H54 (cell line): ENCODE measurements around the gene FAM50A.
A peak's percentile ranks its signal among the peaks of the same experiment; 100 is the strongest.

Experiments
- DNase-seq: peaks from one replicate; pipeline ENCODE4 v3.0.0; 2011; ENCODE audit warnings: low spot score, mixed read lengths; ENCODE audit not compliant: insufficient read length
- FAIRE-seq: peaks from 3 replicates; lab custom pipeline; 2011; peaks lifted over from hg19 to GRCh38; lab: Jason Lieb, UNC
- POLR2A ChIP-seq: IDR thresholded peaks from 2 replicates; pipeline ENCODE4 v1.6.1; 2011; ENCODE audit warnings: low read depth, mild to moderate bottlenecking, low read length

The FAM50A gene

GRCh38 chrX:154403192-154403591, 40.7 kb upstream of the FAM50A start:
- no peak for TF ChIP-seq POLR2A
- no peak for FAIRE-seq
- DNase-seq, result no peak

GRCh38 chrX:154403858-154404257, 40.1 kb upstream of the FAM50A start:
- FAIRE-seq (no peak), DNase-seq (no peak)
- TF ChIP-seq POLR2A, result no peak

GRCh38 chrX:154404625-154405192, 39.2 kb upstream of the FAM50A start:
- no peak for DNase-seq

GRCh38 chrX:154408659-154409221, 35.2 kb upstream of the FAM50A start:
- TF ChIP-seq POLR2A, result peak; percentile 49
- no peak for DNase-seq
- FAIRE-seq, result no peak

More at GRCh38 chrX:154404625-154405192, 39.2 kb upstream of the FAM50A start:
- no peak for FAIRE-seq
- no peak for TF ChIP-seq POLR2A

GRCh38 chrX:154409222-154409871, 34.6 kb upstream of the FAM50A start, which contains the start of gene DNASE1L1:
Gene DNASE1L1 (minus strand): TSS chrX:154409254. CDS start chrX:154405568, 3,686 bp downstream.
- FAIRE-seq (no peak), DNase-seq (peak; percentile 42)
- TF ChIP-seq POLR2A, result no peak

- no peak for DNase-seq
- TF ChIP-seq POLR2A, result peak; percentile 64
- no peak for FAIRE-seq
Measured at GRCh38 chrX:154411981-154412340, 32.0 kb upstream of the FAM50A start.

- FAIRE-seq (no peak), DNase-seq (no peak)
- TF ChIP-seq POLR2A, result no peak
Measured at GRCh38 chrX:154412468-154412867, 31.5 kb upstream of the FAM50A start.

GRCh38 chrX:154413142-154413541, 30.8 kb upstream of the FAM50A start:
- DNase-seq, result no peak

GRCh38 chrX:154417157-154417556, 26.8 kb upstream of the FAM50A start:
- TF ChIP-seq POLR2A, result no peak
- FAIRE-seq, result no peak
- DNase-seq, result no peak

More at GRCh38 chrX:154413142-154413541, 30.8 kb upstream of the FAM50A start:
- FAIRE-seq, result no peak
- no peak for TF ChIP-seq POLR2A

GRCh38 chrX:154419189-154419588, 24.8 kb upstream of the FAM50A start:
- DNase-seq (no peak), FAIRE-seq (no peak)
- no peak for TF ChIP-seq POLR2A

- no peak for DNase-seq
- TF ChIP-seq POLR2A, result no peak
- FAIRE-seq, result no peak
Measured at GRCh38 chrX:154419688-154420401, 24.1 kb upstream of the FAM50A start.

- TF ChIP-seq POLR2A, result no peak
- DNase-seq (no peak), FAIRE-seq (no peak)
Measured at GRCh38 chrX:154420402-154420756, 23.6 kb upstream of the FAM50A start.

- DNase-seq, result no peak
- FAIRE-seq, result no peak
- no peak for TF ChIP-seq POLR2A
Measured at GRCh38 chrX:154426916-154427770, 16.8 kb upstream of the FAM50A start.
